Calu3 (cell line): ENCODE results near the gene RNF19B. TPM values are rescaled to one million over a fixed set of nuclear protein-coding genes. Genes with fewer than 3 reads are reported as not detected.

Experiments used
- BruUV-seq: library from RNA; stranded (reverse); fragments of 400-500 nt; replicated peaks from 2 replicates; lab custom pipeline; 2021; lab: Mats Ljungman, UMichigan
- CTCF ChIA-PET: fragments of 300-600 bp; sonication (Branson Sonifier 250); formaldehyde crosslinking; loops from one replicate; lab custom pipeline; 2022; ENCODE audit warnings: antibody characterized with exemption; lab: Charles Lee
- DNase-seq: peaks from one replicate; pipeline ENCODE4 v3.0.0; 2022
- H3K27ac Mint-ChIP-seq: one replicate; pipeline ENCODE4 v1.8.0; 2022; ENCODE audit warnings: mixed read lengths; ENCODE audit not compliant: unreplicated experiment
- H3K27me3 Mint-ChIP-seq: one replicate; pipeline ENCODE4 v1.8.0; 2022; ENCODE audit warnings: mixed read lengths; ENCODE audit not compliant: unreplicated experiment
- H3K36me3 Mint-ChIP-seq: one replicate; pipeline ENCODE4 v1.8.0; 2022; ENCODE audit warnings: mild to moderate bottlenecking, moderate library complexity, mixed read lengths; ENCODE audit not compliant: insufficient read depth, unreplicated experiment
- H3K4me1 Mint-ChIP-seq: one replicate; pipeline ENCODE4 v1.8.0; 2022; ENCODE audit warnings: mild to moderate bottlenecking, low read depth, mixed read lengths; ENCODE audit not compliant: unreplicated experiment
- H3K4me3 Mint-ChIP-seq: one replicate; pipeline ENCODE4 v1.8.0; 2022; ENCODE audit warnings: mild to moderate bottlenecking, low read depth, moderate library complexity, mixed read lengths; ENCODE audit not compliant: unreplicated experiment
- H3K9me3 Mint-ChIP-seq: one replicate; pipeline ENCODE4 v1.8.0; 2022; ENCODE audit warnings: low read depth, mixed read lengths; ENCODE audit not compliant: unreplicated experiment
- intact Hi-C: fragments of 100-400 bp; cut with micrococcal nuclease; formaldehyde crosslinking; loops from one replicate; pipeline ENCODE4 v1.10.0; 2022; ENCODE audit not compliant: unreplicated experiment
- total RNA-seq: library from RNA; stranded (reverse); gene quantifications from 2 replicates; pipeline ENCODE4 v1.2.3, GENCODE V29; 2022
- TF ChIP-seq, protein P1 (sequence below): fragments of 200-600 bp; IDR thresholded peaks from one replicate; pipeline ENCODE4 v1.8.0; 2022; ENCODE audit warnings: antibody characterized with exemption; ENCODE audit not compliant: unreplicated experiment

RNF19B gene
- total RNA-seq, 1 experiment from 2014 or later: 21.5 TPM

DNA sequence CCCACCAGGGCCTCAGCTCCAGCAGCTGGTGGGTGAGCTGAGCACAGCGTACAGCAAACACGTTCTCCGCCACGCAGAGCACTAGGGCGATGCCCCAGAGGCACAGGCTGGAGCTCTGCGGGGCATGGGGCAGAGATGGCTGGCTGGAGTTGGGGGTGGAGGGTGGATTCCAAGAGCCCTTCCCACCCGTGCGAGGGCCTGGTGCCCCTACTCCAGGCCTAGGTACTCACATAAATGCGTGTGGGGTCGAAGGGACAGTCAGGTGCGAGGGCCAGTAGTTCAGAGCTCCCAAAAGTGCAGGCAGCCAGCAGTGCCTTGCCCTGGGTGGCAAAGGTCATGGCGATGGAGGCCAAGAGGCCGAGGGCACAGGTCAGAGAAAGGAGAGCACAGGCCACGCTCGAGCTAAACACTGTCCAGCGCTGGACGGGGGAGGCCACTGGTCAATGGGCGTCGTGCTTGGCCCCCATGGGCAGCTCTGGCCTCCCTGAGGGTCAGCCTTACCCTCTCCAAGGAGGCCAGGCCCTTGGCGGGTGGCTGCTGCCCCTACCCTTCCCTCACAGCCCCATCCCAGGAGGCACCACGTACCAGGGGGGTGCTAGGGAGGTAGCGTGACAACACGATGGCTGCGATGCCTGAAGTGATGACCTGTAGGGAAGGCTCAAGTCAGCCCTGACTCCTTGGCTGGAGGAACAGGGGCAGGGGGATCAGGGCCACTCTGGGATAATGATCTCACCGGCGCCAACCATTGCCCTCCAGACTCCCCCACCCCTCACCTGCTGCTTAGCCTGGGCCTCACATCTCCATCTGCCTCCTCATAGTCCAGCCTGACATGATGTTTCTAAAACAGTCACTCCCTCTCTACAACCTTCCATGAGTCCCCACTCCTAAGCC, 69.0 kb downstream of the RNF19B start:
- intact Hi-C loops: no loop called here
- H3K4me1 Mint-ChIP-seq: peaks cover 16% of the 10 kb centered on the region
- no TSS peak for BruUV-seq
- TF ChIP-seq, protein P1, sequence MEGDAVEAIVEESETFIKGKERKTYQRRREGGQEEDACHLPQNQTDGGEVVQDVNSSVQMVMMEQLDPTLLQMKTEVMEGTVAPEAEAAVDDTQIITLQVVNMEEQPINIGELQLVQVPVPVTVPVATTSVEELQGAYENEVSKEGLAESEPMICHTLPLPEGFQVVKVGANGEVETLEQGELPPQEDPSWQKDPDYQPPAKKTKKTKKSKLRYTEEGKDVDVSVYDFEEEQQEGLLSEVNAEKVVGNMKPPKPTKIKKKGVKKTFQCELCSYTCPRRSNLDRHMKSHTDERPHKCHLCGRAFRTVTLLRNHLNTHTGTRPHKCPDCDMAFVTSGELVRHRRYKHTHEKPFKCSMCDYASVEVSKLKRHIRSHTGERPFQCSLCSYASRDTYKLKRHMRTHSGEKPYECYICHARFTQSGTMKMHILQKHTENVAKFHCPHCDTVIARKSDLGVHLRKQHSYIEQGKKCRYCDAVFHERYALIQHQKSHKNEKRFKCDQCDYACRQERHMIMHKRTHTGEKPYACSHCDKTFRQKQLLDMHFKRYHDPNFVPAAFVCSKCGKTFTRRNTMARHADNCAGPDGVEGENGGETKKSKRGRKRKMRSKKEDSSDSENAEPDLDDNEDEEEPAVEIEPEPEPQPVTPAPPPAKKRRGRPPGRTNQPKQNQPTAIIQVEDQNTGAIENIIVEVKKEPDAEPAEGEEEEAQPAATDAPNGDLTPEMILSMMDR: no peak
- peaks cover 33% of the 10 kb centered on the region for H3K36me3 Mint-ChIP-seq
- no peak overlapping the region for H3K27ac Mint-ChIP-seq
- no peak for DNase-seq
- H3K27me3 Mint-ChIP-seq: peaks cover 32% of the 10 kb centered on the region
- CTCF ChIA-PET: no interaction called here
- H3K4me3 Mint-ChIP-seq: no peak overlapping the region
- H3K9me3 Mint-ChIP-seq: no peaks in the 10 kb centered on the region

DNA sequence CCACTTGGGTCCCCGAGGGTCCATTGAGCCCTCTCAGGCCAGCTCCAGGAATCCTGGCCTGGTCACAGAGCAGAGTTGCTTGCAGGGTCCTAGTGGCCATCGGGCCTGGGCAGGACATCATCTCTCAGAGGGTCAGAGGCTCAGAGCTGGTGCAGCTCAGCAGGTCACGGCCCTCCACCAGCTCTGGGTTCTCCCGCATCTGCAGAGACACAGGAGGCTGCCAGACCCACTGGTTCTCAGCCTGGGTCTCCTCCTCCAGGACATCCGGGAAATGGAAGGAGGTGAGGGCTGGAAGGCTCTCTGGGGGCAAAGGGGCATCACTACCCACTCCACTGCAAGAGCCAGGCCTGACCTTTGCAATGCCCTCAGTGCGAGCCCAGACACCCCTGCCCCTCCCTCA, 69.9 kb downstream of the RNF19B start:
- Mint-ChIP-seq H3K9me3 (no peaks in the 10 kb centered on the region), H3K36me3 (peaks cover 29% of the 10 kb centered on the region), H3K4me1 (peaks cover 16% of the 10 kb centered on the region), H3K27ac (no peak overlapping the region), H3K4me3 (no peak overlapping the region), H3K27me3 (peaks cover 40% of the 10 kb centered on the region)
- CTCF ChIA-PET: no interaction called here
- intact Hi-C loops: no loop called here
- TSS peak; percentile 27 for BruUV-seq
- DNase-seq: no peak
- TF ChIP-seq, protein P1: no peak

DNA sequence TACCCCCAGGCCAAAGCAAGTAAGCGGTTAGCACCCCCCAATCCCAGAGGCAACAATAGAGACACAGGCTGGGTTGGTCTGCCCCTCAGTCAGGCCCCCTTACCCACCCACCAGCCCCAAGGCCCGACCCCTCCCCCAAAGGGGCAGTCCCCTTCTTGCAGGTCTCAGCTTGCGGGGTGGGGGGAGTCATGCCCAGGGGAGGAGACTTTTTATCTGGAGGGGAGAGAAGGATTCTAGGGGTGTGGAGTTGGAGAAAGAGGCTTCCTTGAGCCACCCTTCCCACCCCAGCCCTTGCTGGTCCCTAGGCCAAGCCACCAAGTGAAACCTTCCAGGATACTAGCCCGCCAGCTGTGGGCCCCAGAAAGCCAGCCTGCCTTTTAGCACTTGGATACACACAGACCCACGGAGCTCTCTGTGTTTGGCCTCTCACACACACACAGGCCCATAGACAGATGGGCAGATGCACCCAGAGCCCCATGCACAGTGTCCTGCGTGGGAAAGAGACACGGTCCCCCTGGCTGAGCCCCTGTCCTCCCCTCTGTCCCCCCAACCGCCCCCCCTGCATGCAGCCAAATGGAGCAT, 70.5 kb downstream of the RNF19B start:
- TF ChIP-seq, protein P1: no peak
- H3K4me1 Mint-ChIP-seq: peaks cover 16% of the 10 kb centered on the region
- intact Hi-C loops: no loop called here
- peaks cover 46% of the 10 kb centered on the region for H3K27me3 Mint-ChIP-seq
- BruUV-seq: no TSS peak
- H3K4me3 Mint-ChIP-seq: peak overlapping the region; percentile 74
- CTCF ChIA-PET: interaction anchor here (0.5 kb wide), 1 partner anchor 111 kb away, joined by 5 read pairs; no protein-coding TSS in a partner anchor
- no peak overlapping the region for H3K27ac Mint-ChIP-seq
- no peaks in the 10 kb centered on the region for H3K9me3 Mint-ChIP-seq
- no peak for DNase-seq
- peaks cover 29% of the 10 kb centered on the region for H3K36me3 Mint-ChIP-seq

DNA sequence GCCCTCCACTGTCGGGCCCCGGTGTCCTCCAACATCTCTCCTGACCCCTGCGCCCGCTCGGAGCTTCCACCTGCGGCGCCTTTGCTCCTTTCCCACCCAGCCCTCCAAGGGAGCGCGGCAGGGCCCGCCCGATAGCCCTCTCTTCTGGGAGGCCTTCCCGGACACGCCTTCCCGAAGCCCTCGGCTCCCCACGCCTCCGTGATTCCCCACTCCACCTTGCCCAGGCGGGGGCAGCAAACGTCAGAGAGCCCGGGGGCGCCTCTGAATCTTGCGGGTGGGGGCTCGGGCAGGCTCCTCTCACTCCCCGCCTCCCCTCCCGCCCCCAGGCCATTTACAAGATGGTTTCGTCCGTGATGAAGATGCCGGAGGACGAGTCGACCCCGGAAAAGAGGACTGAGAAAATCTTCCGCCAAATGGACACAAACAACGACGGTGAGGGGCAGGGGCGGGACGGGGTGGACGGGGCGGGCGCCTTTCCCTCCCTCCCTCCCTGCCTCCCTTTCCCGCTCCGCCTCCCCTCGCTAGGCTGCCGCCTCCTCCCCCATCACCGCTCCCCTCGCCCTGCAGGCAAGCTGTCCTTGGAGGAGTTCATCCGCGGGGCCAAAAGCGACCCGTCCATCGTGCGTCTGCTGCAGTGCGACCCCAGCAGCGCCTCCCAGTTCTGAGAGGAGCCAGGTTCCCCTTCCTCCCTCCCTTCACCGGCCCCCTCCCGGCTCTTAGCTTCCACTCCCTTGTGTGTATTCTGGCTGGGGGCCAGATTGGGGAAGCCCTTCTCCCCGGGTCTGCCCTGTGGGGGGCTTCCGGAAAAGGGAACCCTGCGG, 71.2 kb downstream of the RNF19B start:
- H3K4me1 Mint-ChIP-seq: peaks cover 16% of the 10 kb centered on the region
- peaks cover 53% of the 10 kb centered on the region for H3K27me3 Mint-ChIP-seq
- BruUV-seq: no TSS peak
- intact Hi-C loops: no loop called here
- DNase-seq: peak; percentile 42
- TF ChIP-seq, protein P1: peak; percentile 18
- H3K4me3 Mint-ChIP-seq: peak overlapping the region; percentile 74
- no peaks in the 10 kb centered on the region for H3K9me3 Mint-ChIP-seq
- H3K27ac Mint-ChIP-seq: peak overlapping the region; percentile 31
- CTCF ChIA-PET: interaction anchor here (0.5 to 1.2 kb wide), 4 partner anchors 14 to 303 kb away, joined by 3 to 10 read pairs (median 5); no protein-coding TSS in a partner anchor
- H3K36me3 Mint-ChIP-seq: peaks cover 29% of the 10 kb centered on the region
